Sigmoid colon (tissue), 7 donors: Measurements from ENCODE around the gene SMARCA2. TPM values are rescaled to one million over a fixed set of nuclear protein-coding genes. Genes with fewer than 3 reads are reported as not detected.

Source experiments
- DNase-seq: peaks from one replicate; pipeline ENCODE4 v3.0.0-alpha.2; 2019
- H3K27ac ChIP-seq, 4 donors: fragments of 200-600 bp; sonication (generic); one replicate each; pipeline ENCODE4 v1.5.1; 2016 to 2019; ENCODE audit warnings: mild to moderate bottlenecking in 1 of 4
- H3K27me3 ChIP-seq, 3 donors: fragments of 200-600 bp; sonication (generic); one replicate each; pipeline ENCODE4 v1.5.1; 2019; ENCODE audit warnings: mild to moderate bottlenecking in 1 of 3
- H3K36me3 ChIP-seq, 4 donors: fragments of 200-600 bp; sonication (generic); one replicate each; pipeline ENCODE4 v1.5.1; 2016 to 2019
- H3K4me1 ChIP-seq, 4 donors: fragments of 200-600 bp; sonication (generic); one replicate each; pipeline ENCODE4 v1.5.1; 2017 to 2019
- H3K4me3 ChIP-seq, 4 donors: fragments of 200-600 bp; sonication (generic); one replicate each; pipeline ENCODE4 v1.5.1; 2017 to 2019; ENCODE audit warnings: mild to moderate bottlenecking in 2 of 4, moderate library complexity in 1 of 4
- H3K9me3 ChIP-seq, 4 donors: fragments of 200-600 bp in 3 of 4; sonication (generic) in 3 of 4; one replicate each; pipeline versions ENCODE4 v1.5.1 to v1.6.1; 2013 to 2019
- EP300 ChIP-seq, 4 donors: sonication (generic); formaldehyde crosslinking; IDR thresholded peaks; one replicate each; pipeline ENCODE4 v1.6.1; 2017; ENCODE audit warnings: antibody characterized with exemption in 4 of 4
- POLR2A ChIP-seq, 2 donors: fragments of 450-650 bp; IDR thresholded peaks; one replicate each; pipeline ENCODE4 v1.6.1; 2016; ENCODE audit warnings: antibody characterized with exemption in 2 of 2, mild to moderate bottlenecking in 2 of 2, moderate library complexity in 2 of 2
- POLR2AphosphoS5 ChIP-seq, 4 donors: sonication (generic); formaldehyde crosslinking; IDR thresholded peaks; one replicate each; pipeline ENCODE4 v1.6.1; 2017; ENCODE audit warnings: antibody characterized with exemption in 4 of 4
- WGBS, 2 donors: extraction: QIAGEN DNeasy Blood & Tissue Kit; methylation state at CpG; one replicate each; pipeline ENCODE4 v1.1.7; 2013; 5-methylcytosine and 5-hydroxymethylcytosine counted together
- intact Hi-C: fragments of 100-400 bp; cut with DNase I; formaldehyde crosslinking; loops from one replicate; pipeline ENCODE4 v1.15.1; 2023
- polyA plus RNA-seq, 3 donors: library from polyadenylated mRNA; stranded (reverse); fragments of 200-250 nt; gene quantifications; one replicate each; pipeline ENCODE4 v1.2.3, GENCODE V29; 2013
- total RNA-seq, 4 donors: library from RNA; depleted of rRNA; stranded (reverse); fragments of >200 nt; gene quantifications; one replicate each; pipeline ENCODE4 v1.1.0, GENCODE V29; 2016
- TF ChIP-seq, protein P1 (sequence below), 4 experiments: fragments of 450-650 bp in 3 of 4; fragments of 200-600 bp in 1 of 4; IDR thresholded peaks; one replicate each; pipeline ENCODE4 v1.5.1; 2016 to 2019; ENCODE audit warnings: antibody characterized with exemption in 4 of 4, mild to moderate bottlenecking in 3 of 4, moderate library complexity in 2 of 4
- donor health status: healthy with polysubstance abuse.
- donor health status: Bipolar disorder and iron deficiency.
- donor health status: healthy.

SMARCA2 gene
- total and polyA plus RNA-seq, 7 donors, result 32.1 to 209 (median 75.0) TPM

DNA sequence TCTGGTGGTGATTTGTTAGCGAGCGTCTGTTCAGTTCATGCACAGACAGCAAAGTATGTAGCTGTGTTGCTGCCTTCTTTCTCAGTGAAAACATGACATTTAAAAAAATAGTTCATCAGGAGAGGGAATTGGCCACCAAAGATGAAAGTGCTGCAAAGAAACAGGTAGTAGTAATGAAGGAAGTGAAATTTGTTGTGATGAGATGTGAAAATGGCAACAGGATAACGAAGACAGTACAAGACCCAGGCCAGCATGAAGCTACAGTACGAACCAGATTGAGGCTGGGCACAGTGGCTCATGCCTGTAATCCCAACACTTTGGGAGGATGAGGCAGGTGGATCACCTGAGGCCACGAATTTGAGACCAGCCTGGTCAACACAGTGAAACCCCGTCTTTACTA is 136.0 kb downstream of the SMARCA2 start:
- intact Hi-C loops, result no loop called here
- WGBS, 2 donors, result 88 to 92% methylated on average over 6 of the region's 6 CpGs
- H3K4me1 ChIP-seq, result peaks cover 0 to 13% (median 2%) of the 10 kb centered on the region in 4 donors
- no peaks in the 10 kb centered on the region for H3K9me3 ChIP-seq
- no peak overlapping the region for H3K4me3 ChIP-seq
- H3K27ac ChIP-seq, result no peak overlapping the region
- no peak for DNase-seq
- no peaks in the 10 kb centered on the region for H3K27me3 ChIP-seq
- TF ChIP-seq, protein P1, sequence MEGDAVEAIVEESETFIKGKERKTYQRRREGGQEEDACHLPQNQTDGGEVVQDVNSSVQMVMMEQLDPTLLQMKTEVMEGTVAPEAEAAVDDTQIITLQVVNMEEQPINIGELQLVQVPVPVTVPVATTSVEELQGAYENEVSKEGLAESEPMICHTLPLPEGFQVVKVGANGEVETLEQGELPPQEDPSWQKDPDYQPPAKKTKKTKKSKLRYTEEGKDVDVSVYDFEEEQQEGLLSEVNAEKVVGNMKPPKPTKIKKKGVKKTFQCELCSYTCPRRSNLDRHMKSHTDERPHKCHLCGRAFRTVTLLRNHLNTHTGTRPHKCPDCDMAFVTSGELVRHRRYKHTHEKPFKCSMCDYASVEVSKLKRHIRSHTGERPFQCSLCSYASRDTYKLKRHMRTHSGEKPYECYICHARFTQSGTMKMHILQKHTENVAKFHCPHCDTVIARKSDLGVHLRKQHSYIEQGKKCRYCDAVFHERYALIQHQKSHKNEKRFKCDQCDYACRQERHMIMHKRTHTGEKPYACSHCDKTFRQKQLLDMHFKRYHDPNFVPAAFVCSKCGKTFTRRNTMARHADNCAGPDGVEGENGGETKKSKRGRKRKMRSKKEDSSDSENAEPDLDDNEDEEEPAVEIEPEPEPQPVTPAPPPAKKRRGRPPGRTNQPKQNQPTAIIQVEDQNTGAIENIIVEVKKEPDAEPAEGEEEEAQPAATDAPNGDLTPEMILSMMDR (IDR thresholded peaks at IDR 0.05), result no peak
- no peak for TF ChIP-seq EP300 (IDR thresholded peaks at IDR 0.05)
- TF ChIP-seq POLR2AphosphoS5 (IDR thresholded peaks at IDR 0.05), result no peak
- TF ChIP-seq POLR2A (IDR thresholded peaks at IDR 0.05), result no peak
- no peaks in the 10 kb centered on the region for H3K36me3 ChIP-seq

DNA sequence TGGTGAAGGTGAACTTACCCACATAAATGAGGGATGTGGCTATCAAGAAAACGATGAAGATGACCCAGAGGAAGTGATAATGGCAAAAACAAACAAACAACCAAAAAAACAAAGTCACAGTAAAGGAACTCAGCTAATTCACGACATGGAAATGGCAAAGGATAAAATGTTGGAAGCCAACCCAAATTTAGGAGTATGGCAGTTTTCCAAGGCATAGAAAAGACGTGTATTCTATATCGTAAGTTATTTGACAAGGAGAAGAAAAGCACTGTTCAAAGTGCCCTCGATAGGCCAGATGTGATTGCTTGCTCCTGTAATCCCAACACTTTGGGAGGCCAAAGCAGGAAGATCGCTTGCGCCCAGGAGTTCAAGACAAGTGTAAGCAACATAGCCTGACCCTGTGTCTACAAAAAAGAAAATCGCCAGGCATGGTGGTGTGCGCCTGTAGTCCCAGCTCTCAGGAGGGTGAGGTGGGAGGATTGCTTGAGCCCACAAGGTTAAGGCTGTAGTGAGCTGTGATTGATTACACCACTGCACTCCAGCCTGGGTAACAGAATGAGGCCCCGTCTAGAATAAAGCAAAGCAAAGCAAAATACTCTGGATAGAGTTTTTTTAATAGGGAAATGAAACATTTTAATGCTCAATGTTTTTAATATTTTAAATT is 138.0 kb downstream of the SMARCA2 start:
- TF ChIP-seq, protein P1 (IDR thresholded peaks at IDR 0.05), result no peak
- TF ChIP-seq EP300 (IDR thresholded peaks at IDR 0.05) (no peak), POLR2AphosphoS5 (IDR thresholded peaks at IDR 0.05) (no peak), POLR2A (IDR thresholded peaks at IDR 0.05) (no peak)
- 74 to 77% methylated on average over 10 of the region's 10 CpGs for WGBS, 2 donors
- Histone ChIP-seq H3K4me3 (no peak overlapping the region), H3K4me1 (peaks cover 0 to 27% (median 12%) of the 10 kb centered on the region in 4 donors), H3K27me3 (no peaks in the 10 kb centered on the region), H3K9me3 (no peaks in the 10 kb centered on the region), H3K27ac (no peak overlapping the region), H3K36me3 (no peaks in the 10 kb centered on the region)
- intact Hi-C loops, result no loop called here
- no peak for DNase-seq

DNA sequence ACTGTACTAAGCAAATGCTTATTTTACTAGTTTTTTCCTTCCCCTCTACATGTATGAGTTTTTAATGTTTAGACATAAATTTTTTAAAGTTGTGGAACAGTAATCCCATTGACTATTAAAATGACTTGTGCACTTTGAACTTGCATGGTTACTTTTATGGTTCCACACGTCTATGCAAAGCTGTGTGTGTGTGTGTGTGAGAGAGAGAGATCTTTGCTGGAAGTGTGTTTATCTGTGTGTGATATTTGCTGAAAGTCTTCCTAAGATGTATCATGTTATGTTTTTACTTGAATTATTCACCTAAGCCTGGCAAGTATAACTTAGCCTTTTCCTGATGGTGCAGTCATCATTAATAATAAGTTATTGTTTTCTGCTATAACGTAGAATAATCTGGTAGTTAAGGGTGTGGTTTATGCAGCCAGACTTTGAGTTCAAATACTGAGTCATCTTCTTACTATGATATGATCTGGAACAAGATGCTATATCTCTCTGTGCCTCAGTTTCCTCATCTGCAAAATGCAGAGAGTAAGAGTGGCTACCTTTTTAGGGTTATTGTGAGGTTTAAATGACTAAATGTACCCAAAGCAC is 138.6 kb downstream of the SMARCA2 start:
- H3K27ac ChIP-seq, result no peak overlapping the region
- H3K9me3 ChIP-seq, result no peaks in the 10 kb centered on the region
- intact Hi-C loops, result no loop called here

GRCh38 chr9:2154731-2155130 is 139.6 kb downstream of the SMARCA2 start:
- Histone ChIP-seq H3K36me3 (no peaks in the 10 kb centered on the region), H3K9me3 (no peaks in the 10 kb centered on the region), H3K27ac (no peak overlapping the region), H3K4me3 (no peak overlapping the region), H3K4me1 (peaks cover 0 to 37% (median 14%) of the 10 kb centered on the region in 4 donors), H3K27me3 (no peaks in the 10 kb centered on the region)
- no peak for TF ChIP-seq POLR2A (IDR thresholded peaks at IDR 0.05)
- TF ChIP-seq, protein P1 (IDR thresholded peaks at IDR 0.05), result no peak
- 72 to 91% methylated on average over 3 of the region's 3 CpGs for WGBS, 2 donors
- DNase-seq, result no peak
- intact Hi-C loops, result no loop called here

More for the DNA sequence above, 138.6 kb downstream of the SMARCA2 start:
- H3K4me1 ChIP-seq, result peaks cover 0 to 29% (median 12%) of the 10 kb centered on the region in 4 donors
- no peak for DNase-seq
- TF ChIP-seq, protein P1 (IDR thresholded peaks at IDR 0.05), result no peak
- TF ChIP-seq EP300 (IDR thresholded peaks at IDR 0.05), result no peak
- TF ChIP-seq POLR2A (IDR thresholded peaks at IDR 0.05), result no peak
- TF ChIP-seq POLR2AphosphoS5 (IDR thresholded peaks at IDR 0.05), result no peak
- WGBS, 2 donors, result 6 to 48% methylated on average over 2 of the region's 2 CpGs
- no peak overlapping the region for H3K4me3 ChIP-seq
- no peaks in the 10 kb centered on the region for H3K27me3 ChIP-seq
- no peaks in the 10 kb centered on the region for H3K36me3 ChIP-seq
